ENCODE data around the gene GRID2IP.
"Not testable (repeated sequence)": the region's sequence is repeated elsewhere in the genome, so short reads cannot be mapped to it uniquely, and the experiment has no call there.

Gene GRID2IP

DNA sequence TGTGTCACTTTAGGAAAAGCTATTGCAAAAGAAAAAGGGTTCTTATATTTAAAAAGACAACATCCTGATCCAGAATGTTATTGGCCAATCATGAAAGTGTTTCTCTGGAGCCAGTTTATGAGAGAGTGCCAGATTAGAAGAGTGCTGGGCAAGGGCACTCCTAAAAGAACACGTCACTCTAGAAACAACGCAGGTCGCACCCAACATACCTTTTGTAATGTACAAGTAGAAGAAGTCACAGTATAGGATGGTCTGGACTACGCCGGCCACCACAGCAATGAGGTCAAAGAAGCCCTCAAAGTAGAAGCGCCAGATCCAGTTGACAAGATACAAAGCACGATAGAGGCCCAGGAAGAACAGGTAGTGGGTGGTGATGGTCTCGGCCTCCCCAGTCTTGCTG, 85.4 kb downstream of the GRID2IP start:
- no peak overlapping the region for H2AFZ ChIP-seq (ENCODE audit: low read depth, low read length, severe bottlenecking)
- no peak overlapping the region for H3K27ac ChIP-seq (ENCODE audit: low read depth, low read length)
- H3K9me2 ChIP-seq (replicated peaks; ENCODE audit: insufficient read depth, low read length) = no peaks in the 10 kb centered on the region
- H4K20me1 ChIP-seq (ENCODE audit: low read depth, low read length) = no peaks in the 10 kb centered on the region
- H3K79me2 ChIP-seq (ENCODE audit: insufficient read depth, low read length) = no peaks in the 10 kb centered on the region
- H3K36me3 ChIP-seq (ENCODE audit: low read length) = peaks cover 47% of the 10 kb centered on the region
- no peak for TF ChIP-seq CTCF (IDR thresholded peaks at IDR 0.05; ENCODE audit: insufficient read depth, low read length, poor library complexity, severe bottlenecking)
- no peak for TF ChIP-seq EZH2phosphoT487 (conservative IDR thresholded peaks at IDR 0.05; ENCODE audit: low read length)
- no peak overlapping the region for H3K9ac ChIP-seq (ENCODE audit: low read length)
- no peaks in the 10 kb centered on the region for H3K9me3 ChIP-seq (ENCODE audit: insufficient read depth, low read length)
- peaks cover 5% of the 10 kb centered on the region; the same call in 1 of the 2 replicates for H3F3A ChIP-seq (ENCODE audit: insufficient read depth)
- no peak overlapping the region for H3K4me2 ChIP-seq (ENCODE audit: low read depth, low read length, poor library complexity, severe bottlenecking)
- H3K27me3 ChIP-seq (ENCODE audit: low read length) = no peaks in the 10 kb centered on the region
- H3K4me3 ChIP-seq (ENCODE audit: insufficient read depth, low read length, poor library complexity, severe bottlenecking) = no peak overlapping the region

GRCh38 chr7:6463609-6464008, 87.7 kb downstream of the GRID2IP start:
- peaks cover 10% of the 10 kb centered on the region for H3F3A ChIP-seq (ENCODE audit: insufficient read depth)
- not testable (repeated sequence) for H3K9ac ChIP-seq (ENCODE audit: low read length); H3K4me3 ChIP-seq (ENCODE audit: insufficient read depth, low read length, poor library complexity, severe bottlenecking); H3K9me2 ChIP-seq (replicated peaks; ENCODE audit: insufficient read depth, low read length); H2AFZ ChIP-seq (ENCODE audit: low read depth, low read length, severe bottlenecking); H3K27ac ChIP-seq (ENCODE audit: low read depth, low read length); H3K79me2 ChIP-seq (ENCODE audit: insufficient read depth, low read length); H3K9me3 ChIP-seq (ENCODE audit: insufficient read depth, low read length); H3K27me3 ChIP-seq (ENCODE audit: low read length); H3K4me2 ChIP-seq (ENCODE audit: low read depth, low read length, poor library complexity, severe bottlenecking); H4K20me1 ChIP-seq (ENCODE audit: low read depth, low read length)
- H3K36me3 ChIP-seq (ENCODE audit: low read length) = peaks cover 38% of the 10 kb centered on the region

DNA sequence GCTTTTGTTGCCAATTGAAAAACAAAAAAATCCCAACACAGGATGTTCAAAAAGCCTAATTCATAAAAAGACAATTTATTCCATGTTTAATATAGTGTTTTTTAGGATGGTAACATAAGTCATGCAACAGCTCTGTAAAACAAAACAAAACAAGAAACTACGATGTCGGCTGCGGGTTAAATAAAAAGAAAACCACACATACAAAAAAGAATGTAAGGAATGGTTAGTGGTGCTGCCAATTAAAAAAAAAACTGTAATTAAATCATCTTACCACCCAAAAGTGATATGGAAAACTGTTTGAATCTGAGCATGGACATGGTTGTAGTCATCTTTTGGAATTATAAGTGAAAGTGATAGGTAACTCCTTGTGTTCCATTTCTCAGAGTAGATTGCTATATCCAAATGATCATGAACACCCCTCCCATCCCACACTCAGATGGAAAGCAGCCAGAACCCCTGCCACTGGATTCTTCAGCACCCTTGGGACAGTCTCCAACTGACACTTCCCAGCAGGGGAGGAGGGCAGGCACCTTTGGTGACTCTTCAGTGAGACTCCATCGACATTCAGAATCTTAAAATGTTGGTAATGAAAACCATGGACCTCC, 89.2 kb downstream of the GRID2IP start:
- Histone ChIP-seq H3K79me2 (ENCODE audit: insufficient read depth, low read length) (no peaks in the 10 kb centered on the region), H3K9ac (ENCODE audit: low read length) (no peak overlapping the region), H3F3A (ENCODE audit: insufficient read depth) (peaks cover 10% of the 10 kb centered on the region), H3K36me3 (ENCODE audit: low read length) (peaks cover 35% of the 10 kb centered on the region), H4K20me1 (ENCODE audit: low read depth, low read length) (no peaks in the 10 kb centered on the region), H2AFZ (ENCODE audit: low read depth, low read length, severe bottlenecking) (no peak overlapping the region), H3K27ac (ENCODE audit: low read depth, low read length) (no peak overlapping the region), H3K4me2 (ENCODE audit: low read depth, low read length, poor library complexity, severe bottlenecking) (no peak overlapping the region), H3K9me3 (ENCODE audit: insufficient read depth, low read length) (no peaks in the 10 kb centered on the region), H3K9me2 (replicated peaks; ENCODE audit: insufficient read depth, low read length) (no peaks in the 10 kb centered on the region), H3K27me3 (ENCODE audit: low read length) (no peaks in the 10 kb centered on the region), H3K4me3 (ENCODE audit: insufficient read depth, low read length, poor library complexity, severe bottlenecking) (no peak overlapping the region)
- no peak for TF ChIP-seq EZH2phosphoT487 (conservative IDR thresholded peaks at IDR 0.05; ENCODE audit: low read length)
- TF ChIP-seq CTCF (IDR thresholded peaks at IDR 0.05; ENCODE audit: insufficient read depth, low read length, poor library complexity, severe bottlenecking) = no peak

DNA sequence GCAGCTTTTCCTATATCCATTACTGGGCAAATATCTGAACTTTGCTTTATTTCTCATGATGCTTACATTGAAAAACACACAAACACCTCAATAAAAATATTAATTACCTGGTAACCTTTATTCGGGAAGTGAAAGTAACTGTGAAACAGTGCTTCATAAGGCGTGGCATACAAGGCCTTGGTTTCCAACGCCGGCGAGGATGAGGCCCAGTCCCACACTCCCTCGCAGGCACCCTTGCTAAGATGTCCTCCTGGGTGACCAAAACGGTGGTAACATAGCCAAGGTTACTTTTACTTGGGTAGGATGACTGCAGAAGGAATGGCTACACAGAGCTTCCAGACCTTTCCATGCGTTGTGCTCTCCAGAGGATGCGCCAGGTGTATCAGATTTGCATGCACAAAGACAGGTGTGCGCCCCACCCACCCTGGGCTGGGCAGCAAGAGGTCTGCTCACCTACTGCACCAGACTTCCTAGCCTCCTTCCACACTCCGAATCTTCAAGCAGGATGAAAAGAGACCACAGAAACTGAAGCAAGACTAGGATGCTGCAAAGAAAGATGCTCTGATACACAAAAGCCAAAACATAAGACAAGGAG, 90.2 kb downstream of the GRID2IP start:
- no peaks in the 10 kb centered on the region for H3K9me2 ChIP-seq (replicated peaks; ENCODE audit: insufficient read depth, low read length)
- no peak overlapping the region for H3K9ac ChIP-seq (ENCODE audit: low read length)
- no peak overlapping the region for H3K27ac ChIP-seq (ENCODE audit: low read depth, low read length)
- no peak overlapping the region for H3K4me3 ChIP-seq (ENCODE audit: insufficient read depth, low read length, poor library complexity, severe bottlenecking)
- peaks cover 10% of the 10 kb centered on the region for H3F3A ChIP-seq (ENCODE audit: insufficient read depth)
- no peaks in the 10 kb centered on the region for H3K27me3 ChIP-seq (ENCODE audit: low read length)
- H3K4me2 ChIP-seq (ENCODE audit: low read depth, low read length, poor library complexity, severe bottlenecking) = no peak overlapping the region
- peaks cover 27% of the 10 kb centered on the region for H3K36me3 ChIP-seq (ENCODE audit: low read length)
- TF ChIP-seq CTCF (IDR thresholded peaks at IDR 0.05; ENCODE audit: insufficient read depth, low read length, poor library complexity, severe bottlenecking) (no peak), EZH2phosphoT487 (conservative IDR thresholded peaks at IDR 0.05; ENCODE audit: low read length) (no peak)
- H2AFZ ChIP-seq (ENCODE audit: low read depth, low read length, severe bottlenecking) = no peak overlapping the region
- H3K9me3 ChIP-seq (ENCODE audit: insufficient read depth, low read length) = no peaks in the 10 kb centered on the region
- H4K20me1 ChIP-seq (ENCODE audit: low read depth, low read length) = no peaks in the 10 kb centered on the region
- H3K79me2 ChIP-seq (ENCODE audit: insufficient read depth, low read length) = no peaks in the 10 kb centered on the region

Measured in SU-DHL-6 (cell line).